IPS-NIHi7 (cell line): ENCODE measurements around the gene FAM240A.

Source experiments
- DNase-seq: peaks from one replicate; pipeline ENCODE4 v3.0.0; 2012; ENCODE audit warnings: mixed read lengths; ENCODE audit errors: extremely low spot score

The FAM240A gene

GRCh38 chr3:46674031-46674845, 61.9 kb downstream of the FAM240A start:
- DNase-seq: no peak

- DNase-seq: no peak
Observed at GRCh38 chr3:46675426-46675825, 63.1 kb downstream of the FAM240A start.
